HEK293T (cell line): ENCODE data around the gene SPSB3.

Source experiments
- ARNT ChIP-seq: fragments of 450-650 bp; IDR thresholded peaks from 2 replicates; pipeline ENCODE4 v1.6.1; 2017; ENCODE audit warnings: mild to moderate bottlenecking
- BHLHE40 ChIP-seq: fragments of 450-650 bp; IDR thresholded peaks from 2 replicates; pipeline ENCODE4 v1.6.1; 2016; ENCODE audit warnings: mild to moderate bottlenecking, moderate library complexity, borderline replicate concordance
- FOXA1 ChIP-seq: fragments of 450-650 bp; IDR thresholded peaks from 2 replicates; pipeline ENCODE4 v1.6.1; 2016; ENCODE audit warnings: mild to moderate bottlenecking
- FOXM1 ChIP-seq: fragments of 450-650 bp; IDR thresholded peaks from 2 replicates; pipeline ENCODE4 v1.6.1; 2017; ENCODE audit warnings: mild to moderate bottlenecking, borderline replicate concordance
- HDGF ChIP-seq: fragments of 450-650 bp; IDR thresholded peaks from 2 replicates; pipeline ENCODE4 v1.6.1; 2017; ENCODE audit warnings: antibody characterized with exemption, borderline replicate concordance
- L3MBTL2 ChIP-seq: fragments of 450-650 bp; conservative IDR thresholded peaks from 2 replicates; pipeline ENCODE4 v1.6.1; 2016; ENCODE audit warnings: mild to moderate bottlenecking
- NFRKB ChIP-seq: fragments of 450-650 bp; IDR thresholded peaks from 2 replicates; pipeline ENCODE4 v1.6.1; 2016; ENCODE audit warnings: mild to moderate bottlenecking, moderate library complexity
- PKNOX1 ChIP-seq: fragments of 450-650 bp; IDR thresholded peaks from 2 replicates; pipeline ENCODE4 v1.6.1; 2016
- SP1 ChIP-seq: fragments of 450-650 bp; IDR thresholded peaks from 2 replicates; pipeline ENCODE4 v1.6.1; 2017
- SUZ12 ChIP-seq: fragments of 450-650 bp; IDR thresholded peaks from 2 replicates; pipeline ENCODE4 v1.6.1; 2016; ENCODE audit warnings: mild to moderate bottlenecking
- TARDBP ChIP-seq: fragments of 450-650 bp; IDR thresholded peaks from 2 replicates; pipeline ENCODE4 v1.6.1; 2016

DNA sequence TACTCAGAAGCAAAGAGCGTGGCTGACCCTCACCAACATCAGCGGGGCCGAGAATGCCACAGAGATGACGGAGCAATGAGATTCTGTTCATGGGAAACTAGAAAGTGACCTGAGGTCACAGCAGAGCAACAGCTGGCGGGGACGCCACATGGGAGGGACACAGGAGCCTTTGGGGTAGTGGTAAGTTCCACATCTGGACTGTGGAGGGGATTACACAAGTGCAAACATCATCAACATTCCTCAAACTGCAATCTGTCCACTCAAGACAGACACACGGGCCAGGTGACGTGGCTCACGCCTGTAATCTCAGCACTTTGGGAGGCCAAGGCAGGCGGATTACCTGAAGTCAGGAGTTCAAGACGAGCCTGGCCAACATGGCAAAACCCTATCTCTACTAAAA lies 33.1 kb upstream of the SPSB3 start:
- no peak for TF ChIP-seq NFRKB
- TF ChIP-seq FOXA1: no peak
- TF ChIP-seq SP1: no peak
- TF ChIP-seq BHLHE40: no peak
- no peak for TF ChIP-seq SUZ12
- no peak for TF ChIP-seq ARNT
- no peak for TF ChIP-seq FOXM1
- TF ChIP-seq HDGF: no peak
- TF ChIP-seq TARDBP: no peak
- TF ChIP-seq L3MBTL2: no peak
- no peak for TF ChIP-seq PKNOX1
